T-helper 17 cell (primary cell): ENCODE measurements around the gene CD9. TPM values are rescaled to one million over a fixed set of nuclear protein-coding genes. Genes with fewer than 3 reads are reported as not detected.
"Not testable (repeated sequence)": the region's sequence is repeated elsewhere in the genome, so short reads cannot be mapped to it uniquely, and the experiment has no call there.

Source experiments
- ATAC-seq: fragments of 150-1000 bp; cut with Tn5 transposase; 2 replicates; pipeline ENCODE4 v1.10.0; 2021; ENCODE audit warnings: mild to moderate bottlenecking, moderate library complexity
- DNase-seq, 3 donors: peaks; one replicate each; pipeline versions ENCODE4 v3.0.0 to v3.0.0-alpha.2; 2020 to 2021
- H3K9me3 ChIP-seq: one replicate; pipeline ENCODE4 v1.7.0; 2013; ENCODE audit warnings: low read length, mild to moderate bottlenecking; ENCODE audit not compliant: control insufficient read depth, poor library complexity, severe bottlenecking
- H3K27ac Mint-ChIP-seq: one replicate; pipeline ENCODE4 v1.8.0; 2022; ENCODE audit warnings: mild to moderate bottlenecking, moderate library complexity, mixed read lengths
- H3K27me3 Mint-ChIP-seq: one replicate; pipeline ENCODE4 v1.8.0; 2022; ENCODE audit warnings: mixed read lengths
- H3K36me3 Mint-ChIP-seq: one replicate; pipeline ENCODE4 v1.8.0; 2022; ENCODE audit warnings: low read depth, mixed read lengths
- H3K4me1 Mint-ChIP-seq: one replicate; pipeline ENCODE4 v1.8.0; 2022; ENCODE audit warnings: mild to moderate bottlenecking, mixed read lengths
- H3K4me3 Mint-ChIP-seq: one replicate; pipeline ENCODE4 v1.8.0; 2022; ENCODE audit warnings: mild to moderate bottlenecking, moderate library complexity, mixed read lengths
- total RNA-seq, 4 donors: library from RNA in 2 of 4; stranded (reverse) in 2 of 4; gene quantifications; one replicate each; pipeline ENCODE4 v1.2.3 and lab custom pipeline; 2022 to 2026

Gene CD9
- total RNA-seq, 2 donors from 2014 or later = 2.4 to 28.0 TPM

- Mint-ChIP-seq H3K27ac (no peak overlapping the region), H3K4me3 (no peak overlapping the region), H3K36me3 (peaks cover 4% of the 10 kb centered on the region), H3K4me1 (peaks cover 7% of the 10 kb centered on the region), H3K27me3 (peaks cover 46% of the 10 kb centered on the region)
- no peak for ATAC-seq
- DNase-seq = no peak
- no peaks in the 10 kb centered on the region for H3K9me3 ChIP-seq
Measured at GRCh38 chr12:6185961-6186827, 14.0 kb upstream of the CD9 start.

- H3K36me3 Mint-ChIP-seq = no peaks in the 10 kb centered on the region
- peaks cover 64% of the 10 kb centered on the region for H3K27me3 Mint-ChIP-seq
- no peak for ATAC-seq
- H3K4me1 Mint-ChIP-seq = peaks cover 11% of the 10 kb centered on the region
- no peak for DNase-seq
- H3K4me3 Mint-ChIP-seq = no peak overlapping the region
- H3K9me3 ChIP-seq = no peaks in the 10 kb centered on the region
- no peak overlapping the region for H3K27ac Mint-ChIP-seq
Measured at GRCh38 chr12:6187948-6188793, 12.0 kb upstream of the CD9 start.

- no peak overlapping the region for H3K4me3 Mint-ChIP-seq
- peaks cover 11% of the 10 kb centered on the region for H3K4me1 Mint-ChIP-seq
- no peaks in the 10 kb centered on the region for H3K36me3 Mint-ChIP-seq
- no peak for ATAC-seq
- H3K27me3 Mint-ChIP-seq = peaks cover 69% of the 10 kb centered on the region
- H3K27ac Mint-ChIP-seq = no peak overlapping the region
- no peaks in the 10 kb centered on the region for H3K9me3 ChIP-seq
- no peak for DNase-seq
Measured at GRCh38 chr12:6189028-6189427, 11.2 kb upstream of the CD9 start.

- not testable (repeated sequence) for H3K27ac Mint-ChIP-seq, H3K9me3 ChIP-seq, ATAC-seq, H3K36me3 Mint-ChIP-seq, H3K4me3 Mint-ChIP-seq, DNase-seq
- H3K4me1 Mint-ChIP-seq = peaks cover 11% of the 10 kb centered on the region
- peaks cover 71% of the 10 kb centered on the region for H3K27me3 Mint-ChIP-seq
Measured at GRCh38 chr12:6189952-6190598, 10.1 kb upstream of the CD9 start.

- not testable (repeated sequence) for H3K4me3 Mint-ChIP-seq, H3K27ac Mint-ChIP-seq, H3K9me3 ChIP-seq, DNase-seq, H3K36me3 Mint-ChIP-seq, ATAC-seq
- Mint-ChIP-seq H3K27me3 (peaks cover 74% of the 10 kb centered on the region), H3K4me1 (peaks cover 11% of the 10 kb centered on the region)
Measured at GRCh38 chr12:6190767-6191530, 9.3 kb upstream of the CD9 start.

GRCh38 chr12:6192604-6193380, 7.4 kb upstream of the CD9 start:
- ATAC-seq (no peak), DNase-seq (no peak)
- H3K9me3 ChIP-seq = no peaks in the 10 kb centered on the region
- Mint-ChIP-seq H3K4me3 (no peak overlapping the region), H3K36me3 (no peaks in the 10 kb centered on the region), H3K4me1 (peaks cover 12% of the 10 kb centered on the region), H3K27me3 (peaks cover 58% of the 10 kb centered on the region), H3K27ac (no peak overlapping the region)

- no peak for DNase-seq
- H3K36me3 Mint-ChIP-seq = peaks cover 2% of the 10 kb centered on the region
- peak overlapping the region; percentile 59 for H3K27ac Mint-ChIP-seq
Measured at GRCh38 chr12:6193853-6194815, 6.1 kb upstream of the CD9 start.

GRCh38 chr12:6195665-6196535, 4.3 kb upstream of the CD9 start:
- no peak overlapping the region for H3K27ac Mint-ChIP-seq
- DNase-seq (peak; percentile 55 to 68 (median 56)), ATAC-seq (peak; percentile 83)
- H3K4me3 Mint-ChIP-seq = no peak overlapping the region
- peaks cover 53% of the 10 kb centered on the region for H3K27me3 Mint-ChIP-seq
- no peaks in the 10 kb centered on the region for H3K9me3 ChIP-seq
- peaks cover 2% of the 10 kb centered on the region for H3K36me3 Mint-ChIP-seq
- H3K4me1 Mint-ChIP-seq = peaks cover 14% of the 10 kb centered on the region

More at GRCh38 chr12:6193853-6194815, 6.1 kb upstream of the CD9 start:
- H3K4me3 Mint-ChIP-seq = no peak overlapping the region
- H3K27me3 Mint-ChIP-seq = peaks cover 58% of the 10 kb centered on the region
- no peak for ATAC-seq
- no peaks in the 10 kb centered on the region for H3K9me3 ChIP-seq
- peaks cover 16% of the 10 kb centered on the region for H3K4me1 Mint-ChIP-seq

GRCh38 chr12:6198051-6198450, 2.1 kb upstream of the CD9 start:
- H3K27ac Mint-ChIP-seq = no peak overlapping the region
- peak overlapping the region; percentile 57 for H3K4me3 Mint-ChIP-seq
- ATAC-seq (no peak), DNase-seq (no peak)
- H3K36me3 Mint-ChIP-seq = peaks cover 9% of the 10 kb centered on the region
- peaks cover 57% of the 10 kb centered on the region for H3K27me3 Mint-ChIP-seq
- no peaks in the 10 kb centered on the region for H3K9me3 ChIP-seq
- peaks cover 13% of the 10 kb centered on the region for H3K4me1 Mint-ChIP-seq

- peaks cover 55% of the 10 kb centered on the region for H3K27me3 Mint-ChIP-seq
Measured at GRCh38 chr12:6198556-6198955, 1.6 kb upstream of the CD9 start.

More at GRCh38 chr12:6198556-6198955, 1.6 kb upstream of the CD9 start:
- DNase-seq (no peak), ATAC-seq (no peak)
- H3K36me3 Mint-ChIP-seq = peaks cover 9% of the 10 kb centered on the region
- peak overlapping the region; percentile 57 for H3K4me3 Mint-ChIP-seq
- H3K4me1 Mint-ChIP-seq = peaks cover 12% of the 10 kb centered on the region
- H3K27ac Mint-ChIP-seq = no peak overlapping the region
- no peaks in the 10 kb centered on the region for H3K9me3 ChIP-seq
